Measurements from ENCODE around the gene USH1C. TPM values are rescaled to one million over a fixed set of nuclear protein-coding genes. Genes with fewer than 3 reads are reported as not detected.

The USH1C gene
- total and polyA plus RNA-seq, 12 donors, result 0.14 to 16.9 (median 0.85) TPM; not detected in 2

DNA sequence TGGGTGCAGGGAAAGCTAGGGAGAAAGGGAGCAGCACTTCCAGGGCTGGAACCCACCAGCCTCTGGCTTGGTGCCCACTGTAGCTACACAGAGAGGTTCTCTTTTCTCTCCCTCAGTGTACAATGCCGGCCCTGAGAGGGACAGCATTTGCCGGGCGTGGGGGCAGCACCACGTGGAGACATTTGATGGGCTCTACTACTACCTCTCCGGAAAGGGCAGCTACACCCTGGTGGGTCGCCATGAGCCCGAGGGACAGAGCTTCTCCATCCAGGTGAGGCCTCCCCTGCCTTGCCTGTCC, 9.0 kb upstream of the USH1C start:
- DNase-seq, result no peak
- TF ChIP-seq POLR2A (IDR thresholded peaks at IDR 0.05), result no peak
- Histone ChIP-seq H3K9me3 (replicated peaks in 1 of 3) (no peaks in the 10 kb centered on the region), H3K4me3 (no peak overlapping the region), H3K36me3 (replicated peaks in 1 of 2) (no peaks in the 10 kb centered on the region), H3K27ac (no peak overlapping the region), H3K4me1 (replicated peaks in 1 of 2) (no peaks in the 10 kb centered on the region), H3K27me3 (peaks cover 3% of the 10 kb centered on the region)
- intact Hi-C loops (cut with DNase I), result no loop called here
- 76 to 94% (median 82%) methylated on average over 3 to 7 of the region's 7 CpGs for WGBS, 4 donors

- H3K36me3 ChIP-seq (replicated peaks in 1 of 2), result no peaks in the 10 kb centered on the region
- H3K27me3 ChIP-seq, result peaks cover 7% of the 10 kb centered on the region
- no peaks in the 10 kb centered on the region for H3K4me1 ChIP-seq (replicated peaks in 1 of 2)
- TF ChIP-seq POLR2A (IDR thresholded peaks at IDR 0.05), result no peak
- no peak for TF ChIP-seq CTCF (IDR thresholded peaks at IDR 0.05)
- no peaks in the 10 kb centered on the region for H3K9me3 ChIP-seq (replicated peaks in 1 of 3)
- no peak for DNase-seq
- intact Hi-C loops (cut with DNase I), result no loop called here
- H3K27ac ChIP-seq, result no peak overlapping the region
- 75 to 88% (median 86%) methylated on average over 7 to 10 of the region's 10 CpGs for WGBS, 4 donors
- H3K4me3 ChIP-seq, result no peak overlapping the region
Measured at GRCh38 chr11:17552392-17553248, 8.4 kb upstream of the USH1C start.

DNA sequence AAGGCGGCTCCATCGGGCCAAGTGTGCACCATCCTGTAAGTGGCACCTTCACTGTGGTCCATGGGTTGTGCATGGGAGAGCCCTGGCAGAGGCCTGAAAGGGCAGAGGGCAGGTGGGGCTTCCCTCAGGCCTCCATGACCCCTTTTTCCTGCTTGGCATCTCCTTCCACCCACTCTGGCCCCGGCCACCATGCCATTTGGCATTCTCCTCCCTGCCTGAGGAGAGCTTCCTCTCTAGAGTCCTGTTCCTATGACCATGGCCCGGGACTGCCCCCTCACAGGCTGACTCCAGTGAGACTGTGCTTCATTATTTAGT, 7.8 kb upstream of the USH1C start:
- peaks cover 10% of the 10 kb centered on the region for H3K27me3 ChIP-seq
- WGBS, 4 donors, result 89 to 93% (median 91%) methylated on average over 4 of the region's 4 CpGs
- TF ChIP-seq CTCF (IDR thresholded peaks at IDR 0.05), result no peak
- H3K4me3 ChIP-seq, result no peak overlapping the region
- intact Hi-C loops (cut with DNase I), result no loop called here
- no peak overlapping the region for H3K27ac ChIP-seq
- no peaks in the 10 kb centered on the region for H3K36me3 ChIP-seq (replicated peaks in 1 of 2)
- H3K9me3 ChIP-seq (replicated peaks in 1 of 3), result no peaks in the 10 kb centered on the region
- H3K4me1 ChIP-seq (replicated peaks in 1 of 2), result no peaks in the 10 kb centered on the region
- no peak for DNase-seq

- intact Hi-C loops (cut with DNase I), result no loop called here
- H3K9me3 ChIP-seq (replicated peaks in 1 of 3), result no peaks in the 10 kb centered on the region
- no peak overlapping the region for H3K4me3 ChIP-seq
- TF ChIP-seq CTCF (IDR thresholded peaks at IDR 0.05), result no peak
- no peak for TF ChIP-seq POLR2A (IDR thresholded peaks at IDR 0.05)
- H3K27ac ChIP-seq, result no peak overlapping the region
- WGBS, 4 donors, result 70 to 90% (median 74%) methylated on average over 2 to 7 of the region's 7 CpGs
- DNase-seq, result no peak
- H3K27me3 ChIP-seq, result peaks cover 15% of the 10 kb centered on the region
- no peaks in the 10 kb centered on the region for H3K36me3 ChIP-seq (replicated peaks in 1 of 2)
- H3K4me1 ChIP-seq (replicated peaks in 1 of 2), result no peaks in the 10 kb centered on the region
Measured at GRCh38 chr11:17551347-17552040, 7.3 kb upstream of the USH1C start.

Data from adrenal gland (tissue), 12 donors.